GM23338 (cell line): ENCODE measurements around the gene GMPS. TPM values are rescaled to one million over a fixed set of nuclear protein-coding genes. Genes with fewer than 3 reads are reported as not detected.

Experiments
- ATAC-seq: fragments of 200-7000 bp; cut with Tn5 transposase; 3 replicates; pipeline ENCODE4 v1.9.1; 2020
- DNase-seq: peaks from one replicate; pipeline ENCODE4 v3.0.0-alpha.2; 2015; ENCODE audit warnings: low spot score
- H2AFZ ChIP-seq: fragments of 200-600 bp; sonication (generic); 2 replicates; pipeline ENCODE4 v1.8.0; 2016; ENCODE audit warnings: antibody characterized with exemption, mild to moderate bottlenecking, moderate library complexity
- H3F3A ChIP-seq: fragments of 200-600 bp; sonication (generic); replicated peaks from 2 replicates; pipeline ENCODE4 v1.8.0; 2017; ENCODE audit warnings: antibody characterized with exemption, mixed run types, low read depth
- H3K27ac ChIP-seq: fragments of 200-600 bp; sonication (generic); 2 replicates; pipeline ENCODE4 v1.6.1; 2016; ENCODE audit warnings: low read depth
- H3K27me3 ChIP-seq: fragments of 200-600 bp; sonication (generic); 2 replicates; pipeline ENCODE4 v1.8.0; 2016; ENCODE audit warnings: mild to moderate bottlenecking, mixed run types, moderate library complexity; ENCODE audit not compliant: insufficient read depth
- H3K36me3 ChIP-seq: fragments of 200-600 bp; sonication (generic); 2 replicates; pipeline ENCODE4 v1.8.0; 2016; ENCODE audit warnings: mild to moderate bottlenecking; ENCODE audit not compliant: insufficient read depth
- H3K4me1 ChIP-seq: fragments of 200-600 bp; sonication (generic); 2 replicates; pipeline ENCODE4 v1.8.0; 2016; ENCODE audit warnings: mild to moderate bottlenecking, moderate library complexity; ENCODE audit not compliant: insufficient read depth
- H3K4me2 ChIP-seq: fragments of 200-600 bp; sonication (generic); 2 replicates; pipeline ENCODE4 v1.7.1; 2017; ENCODE audit warnings: mixed run types
- H3K4me3 ChIP-seq: fragments of 200-600 bp; sonication (generic); 2 replicates; pipeline ENCODE4 v1.6.1; 2016; ENCODE audit warnings: mixed run types
- H3K79me2 ChIP-seq: fragments of 200-600 bp; sonication (generic); replicated peaks from 2 replicates; pipeline ENCODE4 v1.8.0; 2017; ENCODE audit warnings: mild to moderate bottlenecking; ENCODE audit not compliant: insufficient read depth
- H3K9me2 ChIP-seq: fragments of 200-600 bp; sonication (generic); 2 replicates; pipeline ENCODE4 v1.8.0; 2017; ENCODE audit not compliant: insufficient read depth
- H4K20me1 ChIP-seq: fragments of 200-600 bp; sonication (generic); replicated peaks from 2 replicates; pipeline ENCODE4 v1.8.0; 2017; ENCODE audit warnings: mild to moderate bottlenecking; ENCODE audit not compliant: insufficient read depth
- H3K27ac Mint-ChIP-seq: 2 replicates; pipeline ENCODE4 v1.8.0; 2020; ENCODE audit warnings: inconsistent platforms, mild to moderate bottlenecking, moderate library complexity, mixed read lengths
- H3K27me3 Mint-ChIP-seq: 3 replicates; pipeline ENCODE4 v1.8.0; 2022; ENCODE audit warnings: low read depth, mild to moderate bottlenecking, moderate library complexity, mixed read lengths, inconsistent platforms; ENCODE audit not compliant: insufficient read depth, poor library complexity
- H3K36me3 Mint-ChIP-seq: 3 replicates; pipeline ENCODE4 v1.8.0; 2021; ENCODE audit warnings: low read depth, mild to moderate bottlenecking, inconsistent platforms, moderate library complexity, mixed read lengths
- H3K4me1 Mint-ChIP-seq: 3 replicates; pipeline ENCODE4 v1.8.0; 2020; ENCODE audit warnings: mild to moderate bottlenecking, inconsistent platforms, mixed read lengths
- H3K4me3 Mint-ChIP-seq: 3 replicates; pipeline ENCODE4 v1.8.0; 2021; ENCODE audit warnings: moderate library complexity, mild to moderate bottlenecking, inconsistent platforms, mixed read lengths
- H3K9me3 Mint-ChIP-seq: 3 replicates; pipeline ENCODE4 v1.8.0; 2020; ENCODE audit warnings: moderate library complexity, mild to moderate bottlenecking, inconsistent platforms, mixed read lengths
- CREB1 ChIP-seq: fragments of 250-450 bp; sonication (Bioruptor Pico); IDR thresholded peaks from 2 replicates; pipeline ENCODE4 v1.5.0; 2020; ENCODE audit warnings: low read depth, mild to moderate bottlenecking, moderate library complexity
- EZH2 ChIP-seq: fragments of 200-600 bp; sonication (generic); IDR thresholded peaks from one replicate; pipeline ENCODE4 v1.8.0; 2017; ENCODE audit warnings: antibody characterized with exemption, mild to moderate bottlenecking, low read depth; ENCODE audit not compliant: unreplicated experiment
- EZH2phosphoT487 ChIP-seq: fragments of 200-600 bp; sonication (generic); IDR thresholded peaks from one replicate; pipeline ENCODE4 v1.8.1; 2018; ENCODE audit warnings: antibody characterized with exemption; ENCODE audit not compliant: unreplicated experiment
- JUNB ChIP-seq: IDR thresholded peaks from one replicate; pipeline ENCODE4 v1.6.1; 2016; ENCODE audit warnings: antibody characterized with exemption; ENCODE audit not compliant: unreplicated experiment
- NANOG ChIP-seq: IDR thresholded peaks from 2 replicates; pipeline ENCODE4 v1.6.1; 2016; ENCODE audit warnings: antibody characterized with exemption, borderline replicate concordance
- POLR2AphosphoS5 ChIP-seq: IDR thresholded peaks from 2 replicates; pipeline ENCODE4 v1.6.1; 2016; ENCODE audit warnings: antibody characterized with exemption, low read depth
- STAT1 ChIP-seq: IDR thresholded peaks from one replicate; pipeline ENCODE4 v1.6.1; 2016; ENCODE audit warnings: antibody characterized with exemption; ENCODE audit not compliant: unreplicated experiment
- ZNF114 ChIP-seq: fragments of 250-450 bp; sonication (Bioruptor Pico); IDR thresholded peaks from 2 replicates; pipeline ENCODE4 v1.5.0; 2020; ENCODE audit warnings: mild to moderate bottlenecking, moderate library complexity
- ZNF331 ChIP-seq: fragments of 250-450 bp; sonication (Bioruptor Pico); IDR thresholded peaks from 2 replicates; pipeline ENCODE4 v1.5.0; 2020; ENCODE audit warnings: low read depth, mild to moderate bottlenecking, moderate library complexity
- polyA plus RNA-seq: library from polyadenylated mRNA; unstranded; fragments of >200 nt; fragmentation: Nextera tagmentation; extraction: Ambion mirVana; gene quantifications from 2 replicates; pipeline ENCODE4 v1.2.1, GENCODE V29; 2016
- total RNA-seq: library from RNA; depleted of rRNA; stranded (reverse); fragments of >200 nt; shearing (Covaris generic); gene quantifications from 2 replicates; pipeline ENCODE4 v1.2.3, GENCODE V29; 2014
- TF ChIP-seq, protein P1 (sequence below): fragments of 250-450 bp; sonication (Bioruptor Pico); IDR thresholded peaks from 2 replicates; pipeline ENCODE4 v1.5.0; 2020; ENCODE audit warnings: mild to moderate bottlenecking, moderate library complexity
- TF ChIP-seq, protein P2 (sequence below), 2 experiments: fragments of 200-600 bp in 1 of 2; sonication (generic) in 1 of 2; conservative IDR thresholded peaks; 2 replicates each; pipeline versions ENCODE4 v1.5.1 to v1.6.1; 2016 to 2017; ENCODE audit warnings: antibody characterized with exemption in 2 of 2, low read depth in 2 of 2, mild to moderate bottlenecking in 2 of 2, moderate library complexity in 1 of 2
- TF ChIP-seq, protein P3 (sequence below): IDR thresholded peaks from one replicate; pipeline ENCODE4 v1.6.1; 2018; ENCODE audit warnings: antibody characterized with exemption; ENCODE audit not compliant: unreplicated experiment
- TF ChIP-seq, protein P4 (sequence below): IDR thresholded peaks from 2 replicates; pipeline ENCODE4 v1.6.1; 2016; ENCODE audit warnings: antibody characterized with exemption

Gene GMPS
- total and polyA plus RNA-seq, 2 experiments from 2014 or later = 72.0 to 145 TPM

DNA sequence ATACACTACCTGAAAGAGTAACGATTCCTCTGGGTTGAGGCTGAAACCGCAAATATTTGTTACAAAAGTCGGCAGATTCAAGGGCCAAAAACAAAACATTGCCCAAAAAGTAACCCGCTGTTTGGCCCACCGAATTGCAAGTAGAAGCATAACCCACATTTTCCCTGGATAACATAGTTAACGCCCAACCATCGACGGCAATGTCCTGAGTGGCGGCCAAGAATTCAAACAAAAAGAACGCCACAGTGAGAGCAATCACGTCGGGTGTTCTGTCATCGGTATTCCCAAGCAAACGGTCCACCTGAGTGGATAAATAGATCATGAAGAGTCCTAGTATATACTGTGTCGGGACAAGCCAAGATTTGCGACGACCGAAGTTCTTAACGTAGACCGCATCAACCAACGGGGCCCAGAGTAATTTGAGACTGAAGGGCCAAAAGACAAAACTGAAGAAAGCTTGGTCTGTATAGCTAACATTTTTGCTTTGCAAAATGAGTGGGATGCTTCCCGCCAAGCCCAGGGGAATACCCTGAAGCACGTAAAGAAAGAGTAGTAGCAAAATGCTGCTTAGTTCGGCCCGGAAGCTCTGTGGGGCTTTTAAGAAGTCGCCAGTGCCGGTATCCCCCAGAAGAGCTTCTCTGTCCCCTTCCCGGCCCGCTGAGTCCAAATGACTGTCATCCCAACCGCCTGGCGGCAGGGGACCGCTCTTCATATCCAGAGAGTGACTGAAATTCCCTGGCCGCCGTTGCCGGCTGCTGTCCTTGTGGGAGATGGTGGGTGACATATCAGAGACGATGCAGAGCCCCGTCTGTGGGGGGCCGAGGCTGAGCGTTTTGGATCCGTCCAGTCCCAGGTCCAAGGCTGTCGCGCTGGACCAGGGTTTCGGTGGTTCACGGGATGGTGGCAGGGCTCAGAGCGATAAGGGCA, 17.0 kb upstream of the GMPS start:
- H3K27me3 Mint-ChIP-seq = peaks cover 17% of the 10 kb centered on the region
- Histone ChIP-seq H3K79me2 (peaks cover 50% of the 10 kb centered on the region), H2AFZ (peak overlapping the region; percentile 28), H4K20me1 (peaks cover 15% of the 10 kb centered on the region), H3K4me3 (peak overlapping the region; percentile 94), H3K27ac (peak overlapping the region; percentile 80), H3K36me3 (no peaks in the 10 kb centered on the region), H3K9me2 (no peaks in the 10 kb centered on the region), H3K4me1 (peaks cover 18% of the 10 kb centered on the region), H3K4me2 (peak overlapping the region; percentile 97), H3F3A (no peaks in the 10 kb centered on the region), H3K27me3 (no peaks in the 10 kb centered on the region)
- H3K4me3 Mint-ChIP-seq = peak overlapping the region; percentile 97
- H3K27ac Mint-ChIP-seq = peak overlapping the region; percentile 95
- H3K9me3 Mint-ChIP-seq = peaks cover 5% of the 10 kb centered on the region; the same call in 1 of the 3 replicates
- peaks cover 19% of the 10 kb centered on the region for H3K4me1 Mint-ChIP-seq
- DNase-seq (peak; percentile 60), ATAC-seq (peak; percentile 7; the same call in 2 of the 3 replicates)
- TF ChIP-seq ZNF114 (no peak), NANOG (no peak), STAT1 (no peak), JUNB (no peak), POLR2AphosphoS5 (no peak), ZNF331 (CRISPR knock-in tag) (no peak), CREB1 (CRISPR knock-in tag) (no peak), EZH2 (no peak), EZH2phosphoT487 (no peak)
- TF ChIP-seq, protein P1, sequence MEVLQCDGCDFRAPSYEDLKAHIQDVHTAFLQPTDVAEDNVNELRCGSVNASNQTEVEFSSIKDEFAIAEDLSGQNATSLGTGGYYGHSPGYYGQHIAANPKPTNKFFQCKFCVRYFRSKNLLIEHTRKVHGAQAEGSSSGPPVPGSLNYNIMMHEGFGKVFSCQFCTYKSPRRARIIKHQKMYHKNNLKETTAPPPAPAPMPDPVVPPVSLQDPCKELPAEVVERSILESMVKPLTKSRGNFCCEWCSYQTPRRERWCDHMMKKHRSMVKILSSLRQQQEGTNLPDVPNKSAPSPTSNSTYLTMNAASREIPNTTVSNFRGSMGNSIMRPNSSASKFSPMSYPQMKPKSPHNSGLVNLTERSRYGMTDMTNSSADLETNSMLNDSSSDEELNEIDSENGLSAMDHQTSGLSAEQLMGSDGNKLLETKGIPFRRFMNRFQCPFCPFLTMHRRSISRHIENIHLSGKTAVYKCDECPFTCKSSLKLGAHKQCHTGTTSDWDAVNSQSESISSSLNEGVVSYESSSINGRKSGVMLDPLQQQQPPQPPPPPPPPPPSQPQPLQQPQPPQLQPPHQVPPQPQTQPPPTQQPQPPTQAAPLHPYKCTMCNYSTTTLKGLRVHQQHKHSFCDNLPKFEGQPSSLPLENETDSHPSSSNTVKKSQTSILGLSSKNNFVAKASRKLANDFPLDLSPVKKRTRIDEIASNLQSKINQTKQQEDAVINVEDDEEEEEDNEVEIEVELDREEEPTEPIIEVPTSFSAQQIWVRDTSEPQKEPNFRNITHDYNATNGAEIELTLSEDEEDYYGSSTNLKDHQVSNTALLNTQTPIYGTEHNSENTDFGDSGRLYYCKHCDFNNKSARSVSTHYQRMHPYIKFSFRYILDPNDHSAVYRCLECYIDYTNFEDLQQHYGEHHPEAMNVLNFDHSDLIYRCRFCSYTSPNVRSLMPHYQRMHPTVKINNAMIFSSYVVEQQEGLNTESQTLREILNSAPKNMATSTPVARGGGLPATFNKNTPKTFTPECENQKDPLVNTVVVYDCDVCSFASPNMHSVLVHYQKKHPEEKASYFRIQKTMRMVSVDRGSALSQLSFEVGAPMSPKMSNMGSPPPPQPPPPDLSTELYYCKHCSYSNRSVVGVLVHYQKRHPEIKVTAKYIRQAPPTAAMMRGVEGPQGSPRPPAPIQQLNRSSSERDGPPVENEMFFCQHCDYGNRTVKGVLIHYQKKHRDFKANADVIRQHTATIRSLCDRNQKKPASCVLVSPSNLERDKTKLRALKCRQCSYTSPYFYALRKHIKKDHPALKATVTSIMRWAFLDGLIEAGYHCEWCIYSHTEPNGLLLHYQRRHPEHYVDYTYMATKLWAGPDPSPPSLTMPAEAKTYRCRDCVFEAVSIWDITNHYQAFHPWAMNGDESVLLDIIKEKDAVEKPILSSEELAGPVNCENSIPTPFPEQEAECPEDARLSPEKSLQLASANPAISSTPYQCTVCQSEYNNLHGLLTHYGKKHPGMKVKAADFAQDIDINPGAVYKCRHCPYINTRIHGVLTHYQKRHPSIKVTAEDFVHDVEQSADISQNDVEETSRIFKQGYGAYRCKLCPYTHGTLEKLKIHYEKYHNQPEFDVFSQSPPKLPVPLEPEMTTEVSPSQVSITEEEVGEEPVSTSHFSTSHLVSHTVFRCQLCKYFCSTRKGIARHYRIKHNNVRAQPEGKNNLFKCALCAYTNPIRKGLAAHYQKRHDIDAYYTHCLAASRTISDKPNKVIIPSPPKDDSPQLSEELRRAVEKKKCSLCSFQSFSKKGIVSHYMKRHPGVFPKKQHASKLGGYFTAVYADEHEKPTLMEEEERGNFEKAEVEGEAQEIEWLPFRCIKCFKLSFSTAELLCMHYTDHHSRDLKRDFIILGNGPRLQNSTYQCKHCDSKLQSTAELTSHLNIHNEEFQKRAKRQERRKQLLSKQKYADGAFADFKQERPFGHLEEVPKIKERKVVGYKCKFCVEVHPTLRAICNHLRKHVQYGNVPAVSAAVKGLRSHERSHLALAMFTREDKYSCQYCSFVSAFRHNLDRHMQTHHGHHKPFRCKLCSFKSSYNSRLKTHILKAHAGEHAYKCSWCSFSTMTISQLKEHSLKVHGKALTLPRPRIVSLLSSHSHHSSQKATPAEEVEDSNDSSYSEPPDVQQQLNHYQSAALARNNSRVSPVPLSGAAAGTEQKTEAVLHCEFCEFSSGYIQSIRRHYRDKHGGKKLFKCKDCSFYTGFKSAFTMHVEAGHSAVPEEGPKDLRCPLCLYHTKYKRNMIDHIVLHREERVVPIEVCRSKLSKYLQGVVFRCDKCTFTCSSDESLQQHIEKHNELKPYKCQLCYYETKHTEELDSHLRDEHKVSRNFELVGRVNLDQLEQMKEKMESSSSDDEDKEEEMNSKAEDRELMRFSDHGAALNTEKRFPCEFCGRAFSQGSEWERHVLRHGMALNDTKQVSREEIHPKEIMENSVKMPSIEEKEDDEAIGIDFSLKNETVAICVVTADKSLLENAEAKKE = no peak
- TF ChIP-seq, protein P2, sequence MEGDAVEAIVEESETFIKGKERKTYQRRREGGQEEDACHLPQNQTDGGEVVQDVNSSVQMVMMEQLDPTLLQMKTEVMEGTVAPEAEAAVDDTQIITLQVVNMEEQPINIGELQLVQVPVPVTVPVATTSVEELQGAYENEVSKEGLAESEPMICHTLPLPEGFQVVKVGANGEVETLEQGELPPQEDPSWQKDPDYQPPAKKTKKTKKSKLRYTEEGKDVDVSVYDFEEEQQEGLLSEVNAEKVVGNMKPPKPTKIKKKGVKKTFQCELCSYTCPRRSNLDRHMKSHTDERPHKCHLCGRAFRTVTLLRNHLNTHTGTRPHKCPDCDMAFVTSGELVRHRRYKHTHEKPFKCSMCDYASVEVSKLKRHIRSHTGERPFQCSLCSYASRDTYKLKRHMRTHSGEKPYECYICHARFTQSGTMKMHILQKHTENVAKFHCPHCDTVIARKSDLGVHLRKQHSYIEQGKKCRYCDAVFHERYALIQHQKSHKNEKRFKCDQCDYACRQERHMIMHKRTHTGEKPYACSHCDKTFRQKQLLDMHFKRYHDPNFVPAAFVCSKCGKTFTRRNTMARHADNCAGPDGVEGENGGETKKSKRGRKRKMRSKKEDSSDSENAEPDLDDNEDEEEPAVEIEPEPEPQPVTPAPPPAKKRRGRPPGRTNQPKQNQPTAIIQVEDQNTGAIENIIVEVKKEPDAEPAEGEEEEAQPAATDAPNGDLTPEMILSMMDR (conservative IDR thresholded peaks at IDR 0.05; ENCODE audit: low read depth in 2 of 2) = no peak
- TF ChIP-seq, protein P3, sequence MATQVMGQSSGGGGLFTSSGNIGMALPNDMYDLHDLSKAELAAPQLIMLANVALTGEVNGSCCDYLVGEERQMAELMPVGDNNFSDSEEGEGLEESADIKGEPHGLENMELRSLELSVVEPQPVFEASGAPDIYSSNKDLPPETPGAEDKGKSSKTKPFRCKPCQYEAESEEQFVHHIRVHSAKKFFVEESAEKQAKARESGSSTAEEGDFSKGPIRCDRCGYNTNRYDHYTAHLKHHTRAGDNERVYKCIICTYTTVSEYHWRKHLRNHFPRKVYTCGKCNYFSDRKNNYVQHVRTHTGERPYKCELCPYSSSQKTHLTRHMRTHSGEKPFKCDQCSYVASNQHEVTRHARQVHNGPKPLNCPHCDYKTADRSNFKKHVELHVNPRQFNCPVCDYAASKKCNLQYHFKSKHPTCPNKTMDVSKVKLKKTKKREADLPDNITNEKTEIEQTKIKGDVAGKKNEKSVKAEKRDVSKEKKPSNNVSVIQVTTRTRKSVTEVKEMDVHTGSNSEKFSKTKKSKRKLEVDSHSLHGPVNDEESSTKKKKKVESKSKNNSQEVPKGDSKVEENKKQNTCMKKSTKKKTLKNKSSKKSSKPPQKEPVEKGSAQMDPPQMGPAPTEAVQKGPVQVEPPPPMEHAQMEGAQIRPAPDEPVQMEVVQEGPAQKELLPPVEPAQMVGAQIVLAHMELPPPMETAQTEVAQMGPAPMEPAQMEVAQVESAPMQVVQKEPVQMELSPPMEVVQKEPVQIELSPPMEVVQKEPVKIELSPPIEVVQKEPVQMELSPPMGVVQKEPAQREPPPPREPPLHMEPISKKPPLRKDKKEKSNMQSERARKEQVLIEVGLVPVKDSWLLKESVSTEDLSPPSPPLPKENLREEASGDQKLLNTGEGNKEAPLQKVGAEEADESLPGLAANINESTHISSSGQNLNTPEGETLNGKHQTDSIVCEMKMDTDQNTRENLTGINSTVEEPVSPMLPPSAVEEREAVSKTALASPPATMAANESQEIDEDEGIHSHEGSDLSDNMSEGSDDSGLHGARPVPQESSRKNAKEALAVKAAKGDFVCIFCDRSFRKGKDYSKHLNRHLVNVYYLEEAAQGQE = no peak
- TF ChIP-seq, protein P4, sequence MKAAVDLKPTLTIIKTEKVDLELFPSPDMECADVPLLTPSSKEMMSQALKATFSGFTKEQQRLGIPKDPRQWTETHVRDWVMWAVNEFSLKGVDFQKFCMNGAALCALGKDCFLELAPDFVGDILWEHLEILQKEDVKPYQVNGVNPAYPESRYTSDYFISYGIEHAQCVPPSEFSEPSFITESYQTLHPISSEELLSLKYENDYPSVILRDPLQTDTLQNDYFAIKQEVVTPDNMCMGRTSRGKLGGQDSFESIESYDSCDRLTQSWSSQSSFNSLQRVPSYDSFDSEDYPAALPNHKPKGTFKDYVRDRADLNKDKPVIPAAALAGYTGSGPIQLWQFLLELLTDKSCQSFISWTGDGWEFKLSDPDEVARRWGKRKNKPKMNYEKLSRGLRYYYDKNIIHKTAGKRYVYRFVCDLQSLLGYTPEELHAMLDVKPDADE = no peak
- peaks cover 10% of the 10 kb centered on the region; the same call in 2 of the 3 replicates for H3K36me3 Mint-ChIP-seq
